Activated CD8-positive, alpha-beta memory T cell treated with anti-CD3 and anti-CD28 coated beads for 4 hours (primary cell): ENCODE results near the gene EME1.

Source experiments
- DNase-seq, 2 donors: peaks; one replicate each; pipeline ENCODE4 v3.0.0-alpha.2; 2020; ENCODE audit warnings: low read depth in 2 of 2

The EME1 gene

DNA sequence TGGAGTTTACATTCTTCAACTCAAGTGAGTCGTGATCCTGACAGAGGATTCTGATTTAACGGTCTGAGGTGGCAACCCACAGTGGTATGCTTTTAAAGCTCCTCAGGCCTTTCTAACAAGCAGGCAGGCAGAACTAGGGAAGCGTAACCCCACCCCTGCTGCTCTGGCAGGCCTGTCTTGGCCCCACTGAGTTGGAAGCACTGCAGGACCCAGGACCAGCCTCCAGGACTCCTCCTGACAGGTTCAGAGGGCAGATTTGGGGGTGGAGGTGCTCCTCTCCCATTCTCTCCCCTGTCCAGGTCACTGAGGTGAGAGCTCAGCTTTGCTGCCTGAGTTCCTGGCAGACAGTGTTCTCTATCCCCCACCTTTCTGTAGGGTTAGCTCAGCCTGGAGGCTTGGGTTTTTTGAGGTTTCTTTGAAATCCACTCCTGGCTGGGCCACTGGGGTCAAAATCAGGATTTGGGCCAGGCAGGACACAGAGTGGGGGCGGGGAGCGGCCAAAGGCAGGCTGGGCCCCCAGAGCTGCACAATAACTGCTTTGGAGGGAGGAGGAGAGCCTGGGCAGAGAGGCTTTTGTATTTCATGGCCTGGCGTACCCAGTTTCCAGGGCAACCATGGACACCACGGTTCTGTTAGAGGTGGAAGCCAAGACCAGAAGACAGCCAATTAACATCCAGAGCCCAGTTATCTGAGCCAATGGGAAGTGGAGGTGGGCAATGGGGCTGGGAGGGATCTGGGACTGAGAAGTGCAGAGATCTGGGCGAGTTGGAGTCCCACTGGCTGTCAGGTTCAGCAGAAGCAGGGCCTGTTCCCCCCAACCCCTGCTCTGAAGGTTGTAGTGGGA is 9.6 kb upstream of the EME1 start:
- no peak for DNase-seq

- DNase-seq = no peak
Observed at GRCh38 chr17:50364061-50364458, 9.0 kb upstream of the EME1 start.

- no peak for DNase-seq
Observed at GRCh38 chr17:50364715-50365114, 8.3 kb upstream of the EME1 start.

- DNase-seq = no peak
Observed at GRCh38 chr17:50365165-50365564, 7.9 kb upstream of the EME1 start.

DNA sequence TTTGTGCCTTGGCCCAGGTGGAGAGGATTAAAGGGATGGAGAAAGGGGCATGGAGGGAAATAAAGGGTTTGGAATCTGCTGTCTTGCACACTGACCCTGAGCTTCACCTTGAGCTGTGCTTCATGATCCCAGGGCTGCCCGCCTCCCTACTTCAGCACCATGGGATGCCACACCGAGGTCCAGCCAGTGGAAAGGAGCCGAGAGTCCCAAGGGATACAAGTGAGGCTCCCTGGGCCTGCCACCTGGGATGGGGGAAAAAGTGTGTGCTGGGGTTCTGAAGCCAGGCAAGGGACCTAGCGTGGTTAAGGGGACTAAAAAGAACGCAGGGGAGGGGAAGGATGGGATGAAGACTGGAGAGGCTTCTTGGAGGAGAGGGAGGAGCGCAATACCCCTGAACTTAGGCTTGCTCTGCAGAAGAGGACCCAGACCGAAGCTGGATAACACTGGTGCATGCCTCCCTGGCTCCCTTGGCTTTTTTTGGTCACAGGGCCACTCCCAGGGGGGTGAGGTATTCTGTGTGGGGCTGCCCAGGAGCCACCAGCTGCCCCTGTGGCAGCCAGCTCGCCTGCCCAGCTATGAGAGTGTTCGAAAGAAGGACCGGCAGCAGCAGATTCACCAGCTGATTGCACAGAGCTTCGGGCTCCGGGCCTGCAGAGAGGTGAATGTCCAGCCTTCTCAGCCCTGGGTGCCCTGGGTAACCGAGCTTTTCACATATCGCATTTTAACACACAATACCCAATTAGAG is 7.2 kb upstream of the EME1 start:
- no peak for DNase-seq

DNA sequence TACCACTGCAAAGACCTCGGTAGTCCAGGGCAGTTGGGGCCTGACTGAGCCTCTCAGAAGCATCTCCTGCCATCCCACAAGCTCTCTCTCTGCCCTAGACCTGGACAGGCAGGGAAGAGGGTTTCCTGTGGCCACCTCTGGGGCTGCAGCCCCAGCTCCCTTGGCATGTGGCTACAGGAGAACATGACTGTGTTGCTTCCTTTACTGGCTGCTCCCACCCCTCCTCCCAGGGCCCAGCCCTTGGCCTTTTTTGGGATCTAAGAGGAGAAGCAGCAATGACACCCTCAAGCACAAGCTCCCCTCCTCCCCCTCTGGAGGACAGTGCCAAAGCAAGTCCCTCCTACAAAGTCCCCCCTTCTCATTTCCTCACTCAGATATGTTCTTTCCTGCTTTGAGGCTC is 5.6 kb upstream of the EME1 start:
- DNase-seq = no peak

DNA sequence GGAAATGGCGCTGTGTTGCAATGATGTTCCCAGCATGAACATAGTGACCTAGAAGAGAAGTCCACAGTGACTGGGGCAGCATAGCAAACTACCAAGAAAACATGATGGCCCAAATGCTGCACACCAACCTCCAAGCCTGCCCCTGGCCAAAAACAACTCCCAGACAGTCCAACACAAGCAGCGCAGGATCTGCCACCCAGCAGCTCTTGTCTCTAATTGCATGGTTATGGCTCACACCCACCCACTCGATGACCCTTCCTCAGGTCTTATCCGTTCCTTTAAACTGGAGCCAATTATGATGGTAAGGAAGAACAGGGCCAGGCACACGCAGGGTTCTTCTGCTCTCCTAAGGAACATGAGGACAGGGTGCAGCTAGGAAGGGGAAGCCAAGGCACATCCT is 3.0 kb upstream of the EME1 start:
- no peak for DNase-seq

DNA sequence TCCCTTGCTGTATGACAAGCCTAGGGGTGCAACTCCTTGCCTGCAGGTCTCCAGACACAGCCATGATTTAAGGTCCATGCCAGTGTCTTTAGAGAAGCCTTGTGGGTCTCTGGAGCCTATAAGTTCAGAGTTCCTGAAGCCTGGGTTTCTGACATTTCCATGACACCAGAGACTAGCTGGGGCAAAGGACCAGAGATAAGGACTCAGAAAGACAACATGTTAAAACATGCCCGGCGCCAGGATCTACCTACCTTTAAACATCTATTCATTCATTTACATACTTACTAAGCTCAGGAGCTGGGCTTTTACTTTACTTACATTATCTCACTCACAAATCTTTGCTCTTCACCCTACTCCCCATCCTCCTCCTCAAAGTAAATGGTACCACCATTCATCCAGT is 1.5 kb upstream of the EME1 start:
- no peak for DNase-seq

GRCh38 chr17:50372222-50372757 is 739 bp upstream of the EME1 start:
- DNase-seq = no peak

- DNase-seq = no peak
Observed at GRCh38 chr17:50373705-50374104, 676 bp downstream of the EME1 start.

DNA sequence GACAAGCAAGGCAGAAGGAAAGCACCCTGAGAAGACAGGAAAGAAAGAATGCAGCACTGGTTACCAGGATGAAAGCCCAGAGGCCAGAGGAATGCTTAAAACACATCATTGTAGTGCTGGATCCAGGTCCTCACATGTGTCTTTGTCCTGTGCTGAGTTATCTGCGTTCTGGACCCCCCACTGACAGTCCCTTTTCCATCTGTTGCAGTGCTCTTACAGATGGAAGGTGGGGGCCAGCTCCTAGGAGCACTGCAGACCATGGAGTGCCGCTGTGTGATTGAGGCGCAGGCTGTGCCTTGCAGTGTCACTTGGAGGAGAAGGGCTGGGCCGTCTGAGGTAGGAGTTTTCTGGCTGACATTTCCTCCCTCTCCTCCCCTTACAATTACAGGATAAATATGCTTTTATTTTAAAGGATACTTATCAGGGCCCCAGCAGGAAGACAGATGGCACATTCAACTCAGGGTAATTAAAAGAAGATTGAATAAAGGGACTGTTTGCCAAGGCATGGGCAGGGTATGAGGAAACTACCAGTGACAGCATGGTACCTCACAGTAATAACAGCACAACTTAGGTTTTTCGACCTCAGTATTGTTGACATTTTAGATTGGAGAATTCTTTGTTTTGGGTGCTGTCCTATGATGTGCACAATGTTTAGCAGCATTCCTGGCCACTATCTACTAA is 3.0 kb downstream of the EME1 start:
- DNase-seq = no peak

GRCh38 chr17:50379351-50380132 is 6.5 kb downstream of the EME1 start:
- DNase-seq = no peak

DNA sequence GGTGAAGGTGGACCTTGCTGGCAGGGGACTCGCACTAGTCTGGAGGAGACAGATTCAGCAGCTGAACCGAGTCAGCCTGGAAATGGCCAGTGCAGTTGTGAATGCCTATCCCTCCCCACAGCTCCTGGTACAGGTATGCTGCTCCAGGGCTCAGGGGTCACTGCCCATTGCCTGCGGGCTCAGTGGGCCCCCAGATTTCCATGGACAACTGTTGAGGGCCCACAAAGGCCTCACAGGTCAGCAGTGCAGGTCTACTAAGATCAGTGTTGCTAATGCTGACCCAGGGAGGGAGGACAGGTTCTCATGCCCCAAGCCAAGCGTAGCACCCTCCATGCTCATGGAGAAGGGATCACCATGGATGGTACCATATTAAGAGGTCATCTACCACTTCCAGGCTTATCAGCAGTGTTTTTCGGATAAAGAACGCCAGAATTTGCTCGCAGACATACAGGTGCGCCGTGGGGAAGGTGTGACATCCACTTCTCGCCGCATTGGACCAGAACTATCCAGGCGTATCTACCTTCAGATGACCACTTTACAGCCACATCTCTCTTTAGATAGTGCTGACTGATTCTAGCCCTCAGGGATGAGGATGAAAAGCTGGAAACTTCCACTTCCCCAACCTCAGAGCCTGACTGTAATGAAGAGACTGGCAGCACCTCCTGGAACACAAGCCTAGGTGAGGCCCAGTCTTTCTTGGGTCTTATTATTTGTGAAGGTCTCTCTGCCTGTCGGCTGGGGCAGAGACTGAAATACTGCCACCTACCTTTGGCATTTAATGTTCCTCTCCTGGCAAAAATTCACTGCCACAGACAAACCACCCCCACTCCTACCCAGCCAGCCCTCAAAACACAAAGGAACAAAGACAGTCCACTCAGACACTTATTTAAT is 7.6 kb downstream of the EME1 start:
- DNase-seq = no peak

DNA sequence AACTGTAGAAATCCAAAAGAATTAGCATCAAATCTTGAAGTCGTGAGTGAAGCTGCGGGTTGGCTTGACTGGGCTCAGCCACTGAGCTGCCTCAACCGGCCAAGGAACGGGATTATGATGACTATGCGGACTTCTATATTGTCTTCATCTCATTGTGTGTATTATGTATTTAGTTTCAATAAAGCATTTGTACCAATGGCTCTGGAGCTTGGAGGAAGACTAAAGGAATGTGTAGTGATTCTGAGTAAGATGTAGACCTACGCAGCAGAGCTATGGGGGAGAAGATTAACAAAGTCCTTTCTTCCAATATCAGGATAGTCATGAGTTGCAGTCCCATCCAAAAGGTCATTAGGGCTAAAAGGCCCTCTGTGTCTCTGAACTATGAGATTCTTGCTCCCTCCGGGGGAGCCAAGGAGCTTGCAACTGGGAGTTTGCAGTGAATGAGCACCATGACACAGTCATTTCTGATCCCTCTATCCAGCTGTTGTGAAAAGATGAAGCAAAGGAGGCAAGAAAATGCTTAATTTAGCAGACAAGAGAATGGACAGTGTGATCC is 8.3 kb downstream of the EME1 start:
- DNase-seq = no peak

GRCh38 chr17:50381920-50382319 is 8.9 kb downstream of the EME1 start:
- DNase-seq = no peak

DNA sequence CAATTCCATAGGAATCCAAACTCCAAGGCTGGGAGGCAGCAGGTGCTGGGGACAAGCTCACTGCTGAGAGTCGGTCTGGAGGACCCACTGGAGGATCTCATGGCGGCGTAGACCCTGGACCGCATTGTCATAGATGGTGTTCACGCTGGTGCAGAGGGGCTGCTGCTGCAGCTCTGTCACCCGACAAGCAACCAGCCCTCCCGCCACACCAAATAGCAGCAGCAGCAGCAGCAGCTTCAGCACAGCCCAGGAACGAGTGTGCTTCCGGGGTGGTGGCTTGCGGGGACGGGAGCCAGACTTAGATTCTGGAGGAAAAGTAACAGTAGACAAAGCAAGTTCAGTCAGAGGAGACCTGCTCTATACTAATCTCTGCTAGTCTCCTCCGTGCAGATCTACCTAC is 9.9 kb downstream of the EME1 start:
- no peak for DNase-seq

DNA sequence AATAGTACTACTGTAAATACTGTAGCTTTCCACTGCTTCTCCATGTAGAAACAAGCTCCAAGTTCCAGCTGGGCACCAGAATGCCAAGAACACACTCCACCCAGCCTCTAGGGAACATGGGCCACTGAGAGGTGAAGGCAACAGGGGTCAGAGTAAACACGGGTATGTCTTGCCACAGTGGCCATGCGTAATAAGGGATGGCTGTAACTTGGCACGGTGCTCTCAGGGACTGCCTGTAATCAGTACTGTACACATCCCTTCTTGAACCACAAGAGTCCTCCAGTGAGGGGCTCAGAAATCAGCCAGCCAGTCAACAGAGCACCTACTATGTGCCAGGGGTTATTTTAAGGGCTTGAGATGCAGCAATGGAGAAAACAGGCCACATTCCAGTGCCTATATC is 13.5 kb downstream of the EME1 start:
- no peak for DNase-seq

GRCh38 chr17:50388728-50389127 is 15.7 kb downstream of the EME1 start:
- DNase-seq = no peak

GRCh38 chr17:50389534-50389933 is 16.5 kb downstream of the EME1 start:
- no peak for DNase-seq

GRCh38 chr17:50392621-50393020 is 19.6 kb downstream of the EME1 start:
- DNase-seq = no peak
